Activated naive CD8-positive, alpha-beta T cell (primary cell): ENCODE data around the gene BMP6.

Experiments
- H3K27ac Mint-ChIP-seq: one replicate; pipeline ENCODE4 v1.8.0; 2021; ENCODE audit warnings: mixed read lengths
- H3K27me3 Mint-ChIP-seq: one replicate; pipeline ENCODE4 v1.8.0; 2021; ENCODE audit warnings: mixed read lengths
- H3K36me3 Mint-ChIP-seq: one replicate; pipeline ENCODE4 v1.8.0; 2021; ENCODE audit warnings: mixed read lengths
- H3K4me1 Mint-ChIP-seq: one replicate; pipeline ENCODE4 v1.8.0; 2021; ENCODE audit warnings: low read depth, mixed read lengths
- H3K4me3 Mint-ChIP-seq: one replicate; pipeline ENCODE4 v1.8.0; 2021; ENCODE audit warnings: mild to moderate bottlenecking, mixed read lengths
- H3K9me3 Mint-ChIP-seq: one replicate; pipeline ENCODE4 v1.8.0; 2021; ENCODE audit warnings: low read depth, mixed read lengths

BMP6 gene

DNA sequence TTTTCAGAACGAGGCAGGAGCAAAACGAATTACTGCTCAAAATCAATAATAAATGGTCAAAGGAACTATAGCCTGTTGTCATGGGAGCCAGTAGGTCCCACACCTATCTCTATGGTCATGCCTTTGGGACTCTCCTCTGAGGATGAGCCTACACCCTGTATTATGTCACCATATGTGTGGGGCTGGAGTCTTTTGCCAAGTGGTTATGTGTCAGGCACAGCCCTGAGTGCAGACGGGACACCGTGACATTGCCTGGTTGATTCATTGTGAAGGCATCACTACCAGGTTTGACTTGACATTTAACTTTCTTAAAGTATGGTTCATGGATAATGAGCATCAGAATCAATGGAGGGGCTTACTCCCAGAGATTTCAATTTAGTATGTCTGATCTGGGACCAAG, 23.6 kb downstream of the BMP6 start:
- no peaks in the 10 kb centered on the region for H3K4me1 Mint-ChIP-seq
- peaks cover 11% of the 10 kb centered on the region for H3K27me3 Mint-ChIP-seq
- H3K9me3 Mint-ChIP-seq = no peaks in the 10 kb centered on the region
- H3K36me3 Mint-ChIP-seq = no peaks in the 10 kb centered on the region
- no peak overlapping the region for H3K27ac Mint-ChIP-seq
- no peak overlapping the region for H3K4me3 Mint-ChIP-seq

DNA sequence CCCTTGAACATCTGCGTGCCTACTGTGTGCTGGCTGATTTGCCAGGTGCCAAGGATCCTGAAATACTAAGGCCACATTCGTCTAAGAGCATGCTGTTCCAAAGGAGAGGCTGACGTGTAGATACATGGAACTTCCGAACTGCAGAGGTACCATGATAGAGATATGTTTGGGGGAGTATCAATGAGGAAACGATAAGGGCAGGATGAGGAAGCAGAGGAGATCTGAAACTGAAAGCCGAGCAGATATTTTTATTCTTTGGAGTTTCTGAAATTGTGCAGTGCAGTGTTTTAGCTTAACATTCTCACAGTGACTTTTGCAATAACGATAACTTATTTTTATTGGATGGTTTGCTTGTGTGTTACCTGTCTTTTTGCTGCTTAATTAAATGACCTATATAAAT, 24.3 kb downstream of the BMP6 start:
- Mint-ChIP-seq H3K4me1 (no peaks in the 10 kb centered on the region), H3K27ac (no peak overlapping the region), H3K9me3 (no peaks in the 10 kb centered on the region), H3K36me3 (no peaks in the 10 kb centered on the region), H3K4me3 (no peak overlapping the region), H3K27me3 (peaks cover 10% of the 10 kb centered on the region)

DNA sequence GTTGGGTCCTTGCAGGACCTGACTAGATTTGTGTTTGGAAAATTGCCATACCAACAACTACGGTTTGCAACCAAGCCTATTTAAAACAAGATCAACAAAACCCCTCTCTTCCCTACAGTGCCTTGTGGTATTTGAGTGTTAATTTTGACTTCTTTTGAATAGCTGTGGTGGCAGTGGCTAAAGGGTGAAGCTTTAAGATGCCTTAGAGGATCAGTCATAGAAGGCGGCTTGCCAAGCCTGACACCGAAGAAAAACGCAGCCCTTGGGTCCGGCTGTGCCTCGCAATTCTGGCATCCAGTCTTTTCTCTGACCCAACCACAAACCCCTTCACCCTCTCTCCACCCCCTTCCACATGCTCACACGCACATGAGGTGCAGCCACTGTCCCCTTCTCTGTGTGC, 32.6 kb downstream of the BMP6 start:
- no peak overlapping the region for H3K27ac Mint-ChIP-seq
- no peaks in the 10 kb centered on the region for H3K4me1 Mint-ChIP-seq
- H3K36me3 Mint-ChIP-seq = no peaks in the 10 kb centered on the region
- no peaks in the 10 kb centered on the region for H3K9me3 Mint-ChIP-seq
- peaks cover 19% of the 10 kb centered on the region for H3K27me3 Mint-ChIP-seq
- H3K4me3 Mint-ChIP-seq = no peak overlapping the region

DNA sequence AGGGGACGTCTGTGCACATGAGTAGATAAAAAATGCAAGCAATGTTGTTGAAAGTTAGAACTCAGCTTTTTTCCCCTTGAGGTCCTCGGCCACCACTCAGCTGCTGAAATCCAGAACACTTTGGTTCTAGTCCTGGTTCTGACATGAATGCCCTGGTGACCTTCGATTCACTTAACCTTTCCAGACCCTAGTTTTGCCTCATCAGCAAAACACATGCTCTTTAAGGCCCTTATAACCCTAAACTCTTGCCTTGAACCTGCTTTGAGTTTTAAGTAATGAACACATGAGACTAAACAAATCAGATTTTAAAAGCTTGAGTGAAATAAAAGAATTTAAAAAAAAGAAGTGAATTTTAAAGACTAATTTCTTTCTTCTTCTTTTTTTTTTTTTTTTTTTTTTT, 33.4 kb downstream of the BMP6 start:
- H3K4me3 Mint-ChIP-seq = no peak overlapping the region
- H3K27me3 Mint-ChIP-seq = peaks cover 15% of the 10 kb centered on the region
- H3K36me3 Mint-ChIP-seq = no peaks in the 10 kb centered on the region
- H3K27ac Mint-ChIP-seq = no peak overlapping the region
- no peaks in the 10 kb centered on the region for H3K9me3 Mint-ChIP-seq
- H3K4me1 Mint-ChIP-seq = no peaks in the 10 kb centered on the region

DNA sequence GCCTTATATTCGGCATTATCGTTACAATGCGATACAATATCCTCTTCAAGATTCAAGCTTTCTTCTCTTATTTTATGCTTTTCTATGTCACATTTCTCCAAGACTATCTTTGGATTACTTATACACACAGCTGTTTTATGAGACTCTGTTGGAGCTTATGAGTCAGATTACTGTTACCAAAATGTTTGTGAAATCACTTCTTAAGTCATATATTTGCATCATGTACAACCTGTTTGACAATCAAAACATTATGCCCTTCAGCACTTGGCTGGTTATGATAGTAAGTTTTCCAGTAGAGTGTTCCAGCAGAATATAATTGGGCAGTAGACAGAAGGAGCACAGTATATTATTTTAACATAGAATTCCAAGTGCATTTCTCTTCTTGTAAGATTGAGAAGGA, 35.2 kb downstream of the BMP6 start:
- no peaks in the 10 kb centered on the region for H3K36me3 Mint-ChIP-seq
- H3K27ac Mint-ChIP-seq = no peak overlapping the region
- no peak overlapping the region for H3K4me3 Mint-ChIP-seq
- peaks cover 17% of the 10 kb centered on the region for H3K27me3 Mint-ChIP-seq
- H3K4me1 Mint-ChIP-seq = no peaks in the 10 kb centered on the region
- H3K9me3 Mint-ChIP-seq = no peaks in the 10 kb centered on the region

DNA sequence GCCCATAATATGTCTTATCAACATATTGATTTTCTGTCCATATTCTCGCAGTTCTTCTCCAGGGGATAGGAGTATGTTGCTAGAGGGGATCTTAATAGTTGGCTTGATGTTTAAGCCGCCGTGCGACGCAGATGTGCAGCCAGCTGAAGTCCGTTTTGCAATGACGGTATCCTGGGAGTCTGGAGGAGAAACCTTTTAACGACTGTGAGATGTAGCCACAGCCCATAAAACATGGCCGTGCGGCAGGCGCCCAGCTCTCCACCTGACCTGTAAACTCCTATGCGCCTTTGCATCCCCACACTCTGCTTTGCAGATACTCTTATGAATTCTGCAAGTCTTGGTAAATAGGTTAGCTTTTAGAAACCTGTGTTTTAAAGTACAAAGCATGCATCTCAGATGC, 36.9 kb downstream of the BMP6 start:
- Mint-ChIP-seq H3K4me1 (no peaks in the 10 kb centered on the region), H3K36me3 (no peaks in the 10 kb centered on the region), H3K27ac (no peak overlapping the region)

DNA sequence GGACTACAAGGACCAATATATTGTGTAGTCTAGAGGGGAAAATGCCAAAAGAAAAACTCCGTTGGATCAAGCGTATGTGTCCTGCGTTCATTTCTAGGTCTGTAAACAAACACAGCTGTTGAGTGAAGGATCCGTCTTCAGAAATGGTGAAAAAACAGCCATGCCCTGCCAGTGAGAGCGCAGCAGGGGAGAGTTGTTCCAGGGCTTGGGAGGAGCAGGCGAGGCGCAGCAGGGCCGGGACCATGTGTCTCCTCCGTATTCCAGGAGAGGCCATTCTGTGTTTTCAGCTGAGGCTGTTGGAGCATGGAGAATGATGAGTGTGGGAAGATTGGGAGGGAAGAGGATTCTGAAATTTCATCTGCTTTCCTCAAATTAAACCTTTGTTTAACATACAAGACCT, 38.0 kb downstream of the BMP6 start:
- Mint-ChIP-seq H3K27me3 (peaks cover 19% of the 10 kb centered on the region), H3K4me3 (no peak overlapping the region), H3K4me1 (no peaks in the 10 kb centered on the region), H3K27ac (no peak overlapping the region), H3K9me3 (no peaks in the 10 kb centered on the region), H3K36me3 (no peaks in the 10 kb centered on the region)

More for the DNA sequence above, 36.9 kb downstream of the BMP6 start:
- H3K4me3 Mint-ChIP-seq = no peak overlapping the region
- H3K27me3 Mint-ChIP-seq = peaks cover 15% of the 10 kb centered on the region
- H3K9me3 Mint-ChIP-seq = no peaks in the 10 kb centered on the region

DNA sequence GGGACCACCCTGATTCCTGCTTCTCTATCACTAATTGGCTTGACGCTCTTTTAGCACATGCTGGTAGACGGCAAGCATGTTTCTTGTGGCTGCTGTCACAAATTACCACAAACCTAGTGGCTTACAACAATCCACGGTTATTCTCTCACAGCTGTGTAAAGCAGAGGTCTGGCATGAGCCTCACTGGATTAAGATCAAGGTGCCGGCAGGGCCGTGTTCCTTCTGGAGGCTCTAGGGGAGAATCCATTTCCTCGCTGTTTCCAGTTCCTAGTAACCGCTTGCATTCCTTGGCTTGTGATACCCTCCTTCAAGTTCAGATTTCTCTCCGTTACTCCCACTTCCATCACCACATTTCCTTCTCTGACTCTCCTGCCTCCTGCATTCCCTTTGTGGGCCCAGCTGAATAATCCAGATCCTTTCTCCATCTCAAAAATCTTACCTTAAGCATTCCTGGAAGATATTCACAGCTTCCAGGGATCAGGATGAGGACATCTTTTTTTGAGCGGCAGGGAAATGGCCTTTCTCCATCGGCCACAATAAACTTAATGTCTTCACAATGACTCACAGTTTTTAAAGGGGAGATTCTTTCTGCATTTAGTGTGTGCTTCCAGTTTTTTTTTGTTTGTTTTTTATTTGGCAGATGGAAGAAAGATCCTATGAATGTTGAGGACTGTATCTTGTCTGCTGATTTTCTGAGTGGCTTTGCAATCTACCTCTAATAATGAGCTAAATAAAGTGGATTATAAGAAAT, 39.9 kb downstream of the BMP6 start:
- Mint-ChIP-seq H3K4me3 (no peak overlapping the region), H3K9me3 (no peaks in the 10 kb centered on the region), H3K36me3 (no peaks in the 10 kb centered on the region), H3K27me3 (peaks cover 15% of the 10 kb centered on the region), H3K27ac (no peak overlapping the region), H3K4me1 (no peaks in the 10 kb centered on the region)

DNA sequence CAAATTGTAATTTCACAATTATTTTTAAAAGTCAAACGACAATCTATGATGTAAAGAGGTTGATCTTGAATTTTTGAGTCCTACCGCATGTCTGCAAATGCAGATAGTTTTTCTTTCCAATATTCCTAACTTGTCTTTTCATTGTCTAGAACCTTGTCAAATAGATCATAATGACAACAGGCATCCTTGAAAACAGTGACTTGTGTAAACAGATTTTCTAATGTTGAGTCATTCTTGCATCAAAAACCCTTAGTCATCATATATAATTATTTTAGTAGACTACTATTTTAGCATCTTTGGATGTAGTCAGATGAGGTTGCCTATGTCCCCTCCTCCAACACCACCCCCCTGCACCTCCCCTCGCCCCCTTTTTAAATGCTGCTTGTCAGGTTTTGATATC, 43.8 kb downstream of the BMP6 start:
- no peaks in the 10 kb centered on the region for H3K9me3 Mint-ChIP-seq
- H3K36me3 Mint-ChIP-seq = no peaks in the 10 kb centered on the region
- H3K4me1 Mint-ChIP-seq = no peaks in the 10 kb centered on the region
- H3K27me3 Mint-ChIP-seq = peaks cover 11% of the 10 kb centered on the region
- no peak overlapping the region for H3K27ac Mint-ChIP-seq
- H3K4me3 Mint-ChIP-seq = no peak overlapping the region

DNA sequence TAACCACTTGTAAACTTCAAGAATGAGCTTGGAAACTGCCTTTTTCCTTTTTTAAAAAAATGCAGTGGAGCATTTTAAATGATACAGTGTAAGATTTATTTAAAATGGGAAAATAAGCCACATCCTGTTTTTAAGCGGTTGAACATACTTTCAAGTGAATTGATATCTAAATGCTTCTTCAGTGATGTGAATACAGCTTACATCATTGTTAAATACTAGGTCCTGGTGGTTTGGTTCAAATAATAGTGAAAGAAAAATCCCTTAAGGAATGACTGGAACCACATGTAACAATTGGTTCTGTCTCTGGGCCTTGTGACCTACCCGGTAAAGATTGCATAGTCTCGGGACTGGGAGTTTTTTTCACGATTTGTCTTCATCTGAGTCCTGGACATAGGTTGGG, 44.2 kb downstream of the BMP6 start:
- H3K27me3 Mint-ChIP-seq = peaks cover 11% of the 10 kb centered on the region
- H3K4me3 Mint-ChIP-seq = no peak overlapping the region
- H3K9me3 Mint-ChIP-seq = no peaks in the 10 kb centered on the region
- H3K27ac Mint-ChIP-seq = no peak overlapping the region
- H3K4me1 Mint-ChIP-seq = no peaks in the 10 kb centered on the region
- H3K36me3 Mint-ChIP-seq = no peaks in the 10 kb centered on the region

DNA sequence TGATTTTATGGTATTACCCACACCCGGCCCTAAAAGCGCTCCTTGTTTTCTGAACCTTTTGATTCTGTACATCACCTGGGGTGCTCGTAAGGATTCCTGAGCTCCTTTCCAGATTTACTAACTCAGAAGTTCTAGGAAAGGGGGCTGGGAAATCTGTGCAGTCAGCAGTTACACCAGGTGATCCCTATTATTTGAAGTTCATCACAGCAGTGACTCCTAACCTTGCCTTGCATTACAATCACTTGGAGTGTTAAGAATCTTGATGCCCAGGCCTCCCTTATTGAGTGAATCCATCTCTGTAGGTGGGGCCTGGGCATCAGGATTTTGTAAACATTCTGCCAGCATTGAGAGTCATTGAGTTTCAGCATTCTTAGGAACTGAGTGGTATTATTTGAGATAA, 44.7 kb downstream of the BMP6 start:
- Mint-ChIP-seq H3K4me3 (no peak overlapping the region), H3K27me3 (peaks cover 11% of the 10 kb centered on the region), H3K36me3 (no peaks in the 10 kb centered on the region), H3K4me1 (no peaks in the 10 kb centered on the region), H3K9me3 (no peaks in the 10 kb centered on the region), H3K27ac (no peak overlapping the region)

DNA sequence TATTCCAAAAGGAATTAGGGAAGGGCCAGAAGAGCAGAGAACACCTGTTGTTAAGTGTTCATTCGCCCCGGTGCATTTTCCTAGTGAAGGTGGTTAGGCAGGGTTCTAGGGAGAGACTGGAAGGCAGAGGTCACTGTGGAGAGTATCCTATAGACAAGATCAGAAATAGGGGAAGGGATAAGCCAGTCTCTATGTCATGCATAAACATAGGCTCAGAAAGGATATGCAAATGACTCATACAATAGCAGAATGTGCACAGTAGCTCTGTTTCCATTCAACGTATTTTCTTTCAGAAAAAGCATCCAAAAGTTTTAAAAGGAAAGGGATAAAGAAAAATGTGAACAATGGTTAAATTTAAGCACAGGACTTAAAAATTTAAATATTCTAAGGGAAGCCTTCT, 47.4 kb downstream of the BMP6 start:
- Mint-ChIP-seq H3K36me3 (no peaks in the 10 kb centered on the region), H3K9me3 (no peaks in the 10 kb centered on the region), H3K27ac (no peak overlapping the region), H3K27me3 (peaks cover 12% of the 10 kb centered on the region), H3K4me1 (no peaks in the 10 kb centered on the region), H3K4me3 (no peak overlapping the region)

DNA sequence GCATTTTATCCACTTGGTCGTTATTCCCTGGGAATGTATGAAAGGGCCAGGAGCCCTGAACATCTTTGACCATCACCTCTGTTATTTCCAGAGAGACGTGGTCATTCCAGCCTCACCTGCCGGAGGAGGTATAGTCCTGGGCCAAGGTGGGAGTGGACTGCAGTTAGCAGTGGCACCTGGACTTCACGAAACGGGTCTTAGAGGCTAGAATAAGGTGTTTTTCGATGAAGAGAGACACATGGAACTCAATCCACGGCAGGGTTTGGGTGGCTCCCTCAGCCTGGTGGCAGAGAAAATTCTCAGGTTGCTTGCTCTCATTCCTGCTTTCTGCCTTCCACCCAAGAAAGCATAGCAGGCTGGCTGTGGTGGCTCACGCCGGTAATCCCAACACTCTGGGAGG, 48.0 kb downstream of the BMP6 start:
- no peak overlapping the region for H3K4me3 Mint-ChIP-seq

DNA sequence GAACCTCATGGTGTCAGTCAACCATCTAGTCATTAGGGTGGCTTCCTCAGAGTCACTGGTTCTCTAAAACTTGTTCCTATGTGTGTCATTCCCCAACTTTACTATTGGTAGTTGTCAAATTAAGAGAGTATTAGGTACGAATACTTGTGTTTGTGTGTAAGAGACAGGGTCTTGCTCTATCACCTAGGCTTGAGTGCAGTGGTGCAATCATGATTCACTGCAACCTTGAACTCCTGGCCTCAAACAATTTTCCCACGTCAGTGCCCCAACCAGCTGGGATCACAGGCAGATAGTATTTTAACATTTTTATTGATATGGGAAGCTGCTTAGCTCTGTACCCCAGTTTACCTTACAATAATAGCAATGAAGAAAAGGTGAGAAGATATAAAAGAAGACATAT, 50.6 kb downstream of the BMP6 start:
- peaks cover 9% of the 10 kb centered on the region for H3K27me3 Mint-ChIP-seq

More for the DNA sequence above, 48.0 kb downstream of the BMP6 start:
- H3K27me3 Mint-ChIP-seq = peaks cover 9% of the 10 kb centered on the region
- H3K36me3 Mint-ChIP-seq = no peaks in the 10 kb centered on the region
- H3K9me3 Mint-ChIP-seq = no peaks in the 10 kb centered on the region
- H3K4me1 Mint-ChIP-seq = no peaks in the 10 kb centered on the region
- no peak overlapping the region for H3K27ac Mint-ChIP-seq

DNA sequence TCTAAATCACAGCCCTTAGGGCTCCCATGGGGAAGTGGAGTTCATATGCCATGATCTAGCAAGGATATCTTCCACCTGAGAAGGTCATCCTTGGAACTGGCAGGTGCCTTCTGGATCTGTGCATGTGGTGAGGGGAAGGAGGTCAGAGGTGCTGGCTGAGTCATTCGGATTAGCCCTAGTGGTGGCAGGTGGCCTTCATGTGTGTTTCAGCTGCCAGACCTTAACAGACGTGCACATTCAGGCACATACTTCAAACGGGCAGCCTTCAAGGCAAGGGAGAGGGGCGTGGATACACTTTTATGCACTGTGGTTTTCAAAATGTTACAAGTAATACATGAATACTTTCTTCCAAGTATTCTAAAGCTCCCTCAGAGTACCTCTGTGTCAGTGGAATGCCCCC, 51.2 kb downstream of the BMP6 start:
- Mint-ChIP-seq H3K36me3 (no peaks in the 10 kb centered on the region), H3K4me1 (no peaks in the 10 kb centered on the region), H3K27me3 (peaks cover 9% of the 10 kb centered on the region), H3K9me3 (no peaks in the 10 kb centered on the region), H3K4me3 (no peak overlapping the region), H3K27ac (no peak overlapping the region)

More for the DNA sequence above, 50.6 kb downstream of the BMP6 start:
- Mint-ChIP-seq H3K4me1 (no peaks in the 10 kb centered on the region), H3K36me3 (no peaks in the 10 kb centered on the region), H3K4me3 (no peak overlapping the region), H3K27ac (no peak overlapping the region), H3K9me3 (no peaks in the 10 kb centered on the region)

DNA sequence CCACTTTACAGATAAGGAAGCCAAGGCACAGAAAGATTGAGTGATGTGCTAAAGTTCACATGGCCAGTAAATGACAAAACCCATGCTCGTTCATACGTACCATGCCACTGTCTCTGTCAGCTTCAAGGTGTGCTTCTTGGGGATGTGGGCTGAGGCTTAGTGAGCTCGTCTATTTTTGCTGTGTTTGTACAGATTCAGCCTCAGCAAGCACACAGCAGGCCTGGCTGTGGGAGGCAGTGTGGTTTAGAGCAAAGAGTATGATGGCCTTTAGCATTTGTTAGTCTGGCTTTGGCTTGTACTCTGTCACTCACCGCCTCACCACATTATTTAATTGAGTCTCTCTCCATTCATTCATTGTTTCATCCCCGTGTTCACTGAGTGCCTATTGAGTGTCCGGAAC, 55.3 kb downstream of the BMP6 start:
- peaks cover 16% of the 10 kb centered on the region for H3K27me3 Mint-ChIP-seq
- H3K36me3 Mint-ChIP-seq = no peaks in the 10 kb centered on the region
- no peaks in the 10 kb centered on the region for H3K9me3 Mint-ChIP-seq
- no peak overlapping the region for H3K4me3 Mint-ChIP-seq
- H3K4me1 Mint-ChIP-seq = no peaks in the 10 kb centered on the region
- no peak overlapping the region for H3K27ac Mint-ChIP-seq
